ENCODE results near the gene ESRRB.
"Not testable (repeated sequence)": the region's sequence is repeated elsewhere in the genome, so short reads cannot be mapped to it uniquely, and the experiment has no call there.

The ESRRB gene

DNA sequence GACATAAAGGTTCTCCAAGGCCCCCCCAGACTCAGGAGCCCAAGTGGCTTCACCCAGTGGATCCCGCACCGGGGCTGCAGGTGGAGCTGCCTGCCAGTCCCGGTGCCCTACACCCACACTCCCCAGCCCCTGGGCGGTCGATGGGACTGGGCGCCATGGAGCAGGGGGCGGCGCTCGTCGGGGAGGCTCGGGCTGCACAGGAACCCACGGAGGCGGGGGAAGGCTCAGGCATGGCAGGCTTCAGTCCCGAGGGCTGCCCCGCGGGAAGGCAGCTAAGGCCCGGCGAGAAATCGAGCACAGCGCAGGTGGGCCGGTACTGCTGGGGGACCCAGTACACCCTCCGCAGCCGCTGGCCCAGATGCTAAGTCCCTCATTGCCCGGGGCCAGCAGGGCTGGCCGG lies 160.7 kb downstream of the ESRRB start:
- H3K4me1 Mint-ChIP-seq (ENCODE audit: low read depth); H3K9me3 Mint-ChIP-seq; H3K27ac Mint-ChIP-seq; H3K36me3 Mint-ChIP-seq (ENCODE audit: low read depth); H3K4me3 Mint-ChIP-seq; H3K27me3 Mint-ChIP-seq (ENCODE audit: low read depth): not testable (repeated sequence)

DNA sequence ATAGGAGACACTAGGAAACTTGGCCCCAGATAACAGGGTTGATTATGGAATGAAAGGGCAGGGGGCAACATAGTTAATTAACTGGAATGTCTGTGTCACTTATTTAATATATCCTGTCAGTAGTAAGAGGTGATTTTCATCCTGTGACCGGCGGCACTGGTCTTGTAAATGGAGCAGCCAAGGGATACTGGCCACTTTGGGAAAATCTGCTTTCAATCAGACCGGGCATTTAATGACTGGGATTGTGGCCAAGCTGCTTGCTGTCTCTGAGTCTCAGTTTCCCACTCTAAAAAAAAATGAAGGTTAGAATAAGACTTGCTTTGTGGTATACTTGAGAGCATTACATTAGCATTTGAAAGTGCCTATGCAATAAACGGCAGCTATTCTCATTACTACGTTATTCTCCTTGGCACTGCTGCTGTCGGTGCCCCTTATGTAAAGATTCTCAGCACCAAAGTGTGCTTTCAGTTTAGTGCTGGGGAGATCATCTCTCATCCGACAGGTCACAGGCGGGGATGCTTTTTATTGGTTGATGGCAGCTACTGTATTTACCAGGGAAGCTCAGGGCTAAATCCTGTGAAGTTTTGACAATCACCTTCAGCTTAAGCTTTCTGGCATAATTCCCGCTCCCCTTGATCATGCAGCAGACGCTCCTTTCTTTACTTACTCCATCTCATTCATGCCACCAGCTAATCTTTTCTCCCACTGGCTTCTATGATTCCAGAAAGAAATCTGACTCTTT lies 162.1 kb downstream of the ESRRB start:
- H3K4me3 Mint-ChIP-seq, result no peak overlapping the region
- peaks cover 9% of the 10 kb centered on the region for H3K27me3 Mint-ChIP-seq (ENCODE audit: low read depth)
- no peaks in the 10 kb centered on the region for H3K9me3 Mint-ChIP-seq
- H3K4me1 Mint-ChIP-seq (ENCODE audit: low read depth), result no peaks in the 10 kb centered on the region
- no peak overlapping the region for H3K27ac Mint-ChIP-seq
- H3K36me3 Mint-ChIP-seq (ENCODE audit: low read depth), result no peaks in the 10 kb centered on the region

DNA sequence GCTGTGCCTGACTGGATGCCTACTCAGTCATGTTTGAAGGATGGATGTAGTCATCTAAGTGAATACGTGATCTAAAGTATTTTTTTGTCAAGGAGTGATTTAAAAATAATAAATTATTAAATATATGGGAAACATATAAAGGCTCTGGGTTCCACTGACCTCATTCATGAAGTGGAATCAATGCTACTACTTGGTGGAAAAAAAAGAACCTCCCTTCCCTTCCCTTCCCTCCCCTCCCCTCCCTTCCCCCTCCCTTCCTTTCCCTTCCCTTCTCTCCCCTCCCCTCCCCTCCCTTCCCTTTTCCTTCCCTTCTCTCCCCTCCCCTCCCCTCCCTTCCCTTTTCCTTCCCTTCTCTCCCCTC lies 162.7 kb downstream of the ESRRB start:
- Mint-ChIP-seq H3K9me3 (no peaks in the 10 kb centered on the region), H3K36me3 (ENCODE audit: low read depth) (no peaks in the 10 kb centered on the region), H3K27ac (no peak overlapping the region), H3K4me1 (ENCODE audit: low read depth) (no peaks in the 10 kb centered on the region), H3K27me3 (ENCODE audit: low read depth) (peaks cover 9% of the 10 kb centered on the region), H3K4me3 (no peak overlapping the region)

DNA sequence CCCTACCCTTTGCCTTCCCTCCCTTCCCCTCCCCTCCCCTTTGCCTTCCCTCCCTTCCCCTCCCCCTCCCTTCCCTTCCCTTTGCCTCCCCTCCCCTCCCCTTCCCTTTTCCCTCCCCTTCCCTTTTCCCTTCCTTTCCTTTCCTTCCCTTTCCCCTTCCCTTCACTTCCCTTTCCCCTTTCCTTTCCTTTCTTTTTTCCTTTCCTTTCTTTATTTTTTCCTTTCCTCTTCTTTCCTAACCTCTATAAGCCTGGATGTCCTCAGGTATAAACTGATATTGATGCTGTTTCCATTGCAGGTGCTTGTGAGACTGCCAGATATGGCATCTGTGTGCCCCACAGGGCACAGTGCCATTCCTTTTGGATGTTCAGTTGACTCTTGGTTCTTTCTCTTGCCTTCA lies 163.2 kb downstream of the ESRRB start:
- Mint-ChIP-seq H3K4me3 (no peak overlapping the region), H3K4me1 (ENCODE audit: low read depth) (no peaks in the 10 kb centered on the region), H3K9me3 (no peaks in the 10 kb centered on the region), H3K27ac (no peak overlapping the region), H3K36me3 (ENCODE audit: low read depth) (no peaks in the 10 kb centered on the region), H3K27me3 (ENCODE audit: low read depth) (peaks cover 9% of the 10 kb centered on the region)

DNA sequence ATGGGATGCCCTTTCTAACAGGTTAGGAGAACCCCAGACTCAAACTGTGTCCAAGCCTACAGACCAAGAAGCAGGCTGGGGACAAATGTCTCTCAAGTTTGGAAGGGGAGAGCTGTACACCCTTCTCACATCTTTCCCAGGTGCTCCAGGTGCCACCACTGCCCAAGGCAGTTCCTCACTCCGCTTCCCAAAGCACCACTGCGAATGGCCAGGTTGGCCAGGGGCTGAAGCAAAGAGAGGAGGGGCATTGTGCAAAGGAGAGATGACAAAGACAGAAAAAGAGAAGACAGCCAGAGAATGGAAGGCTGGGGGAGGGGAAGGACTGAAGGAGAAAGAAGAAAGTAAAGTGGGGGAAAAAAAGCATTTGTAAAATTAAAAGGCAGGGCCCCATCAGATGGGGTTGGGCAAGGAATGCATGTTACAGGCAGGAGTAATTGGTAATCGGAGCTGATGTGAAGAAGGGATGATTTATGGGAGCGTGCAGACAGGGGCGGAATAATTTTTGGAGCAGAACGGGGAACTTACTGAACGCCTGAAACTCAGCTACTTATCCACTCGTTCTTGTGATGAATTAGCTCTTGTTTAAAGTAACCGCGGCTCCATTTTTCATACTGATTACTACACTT lies 165.8 kb downstream of the ESRRB start:
- no peaks in the 10 kb centered on the region for H3K36me3 Mint-ChIP-seq (ENCODE audit: low read depth)
- no peak overlapping the region for H3K4me3 Mint-ChIP-seq
- peaks cover 9% of the 10 kb centered on the region for H3K27me3 Mint-ChIP-seq (ENCODE audit: low read depth)
- no peaks in the 10 kb centered on the region for H3K9me3 Mint-ChIP-seq
- no peaks in the 10 kb centered on the region for H3K4me1 Mint-ChIP-seq (ENCODE audit: low read depth)
- no peak overlapping the region for H3K27ac Mint-ChIP-seq

DNA sequence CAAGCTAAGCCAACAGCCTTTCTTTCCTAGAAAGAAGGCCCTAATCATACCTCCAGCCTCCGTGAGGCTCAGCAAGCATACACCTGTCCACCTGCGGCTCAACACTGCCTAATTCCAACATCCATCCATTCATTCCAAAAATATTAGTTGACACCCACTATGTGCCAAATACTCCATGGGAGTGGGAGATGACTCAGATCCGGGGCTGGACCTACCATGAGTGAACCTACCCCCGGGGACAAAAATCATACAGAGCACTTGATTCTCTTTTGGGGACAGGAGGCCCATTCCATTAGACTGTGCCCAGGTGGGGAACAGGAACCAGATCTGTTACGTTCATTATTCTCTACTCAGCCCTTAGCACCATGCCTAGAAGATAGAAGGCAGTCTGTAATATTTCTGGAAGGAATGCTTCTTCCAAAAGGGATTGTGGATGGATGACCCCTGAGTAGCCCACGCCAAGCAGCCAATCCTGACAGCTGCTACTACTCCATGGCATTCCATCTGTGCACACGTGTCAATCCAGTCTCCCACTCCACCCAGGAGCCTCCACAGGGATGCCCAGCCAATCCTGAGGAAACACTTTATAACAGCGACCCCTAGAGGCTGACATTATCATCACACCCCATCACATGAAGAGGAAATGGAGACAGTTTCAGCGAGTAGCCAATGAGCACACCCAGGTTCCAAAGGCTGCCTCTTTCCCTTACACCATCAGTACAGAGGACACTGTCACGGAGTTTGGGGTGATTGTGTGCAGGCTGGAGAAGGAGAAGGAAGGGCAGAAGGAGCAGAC lies 170.7 kb downstream of the ESRRB start:
- H3K36me3 Mint-ChIP-seq (ENCODE audit: low read depth), result no peaks in the 10 kb centered on the region
- no peaks in the 10 kb centered on the region for H3K9me3 Mint-ChIP-seq
- H3K27ac Mint-ChIP-seq, result no peak overlapping the region
- H3K4me3 Mint-ChIP-seq, result no peak overlapping the region
- H3K4me1 Mint-ChIP-seq (ENCODE audit: low read depth), result no peaks in the 10 kb centered on the region
- peaks cover 4% of the 10 kb centered on the region for H3K27me3 Mint-ChIP-seq (ENCODE audit: low read depth)

DNA sequence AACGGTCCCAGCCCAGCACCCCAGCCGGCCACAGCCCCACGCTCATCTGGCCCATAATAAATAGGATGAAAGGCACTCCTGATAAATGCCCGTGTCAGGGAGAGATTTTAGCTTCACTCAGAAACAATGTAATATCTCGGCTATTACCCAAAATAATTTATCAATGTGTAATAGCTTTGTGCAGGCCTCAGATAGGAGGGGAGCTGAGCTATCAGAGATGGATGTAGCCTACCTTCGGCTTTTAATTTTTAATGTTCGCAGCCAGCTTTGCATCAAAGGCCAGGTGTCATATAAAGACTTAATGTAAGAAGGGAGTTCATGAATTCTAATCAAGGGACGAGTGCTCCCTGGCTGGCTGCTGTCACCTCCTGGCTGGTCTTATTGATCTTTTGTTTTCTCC lies 171.9 kb downstream of the ESRRB start:
- no peaks in the 10 kb centered on the region for H3K4me1 Mint-ChIP-seq (ENCODE audit: low read depth)
- H3K4me3 Mint-ChIP-seq, result no peak overlapping the region
- no peaks in the 10 kb centered on the region for H3K27me3 Mint-ChIP-seq (ENCODE audit: low read depth)
- H3K9me3 Mint-ChIP-seq, result no peaks in the 10 kb centered on the region
- H3K27ac Mint-ChIP-seq, result no peak overlapping the region
- no peaks in the 10 kb centered on the region for H3K36me3 Mint-ChIP-seq (ENCODE audit: low read depth)

DNA sequence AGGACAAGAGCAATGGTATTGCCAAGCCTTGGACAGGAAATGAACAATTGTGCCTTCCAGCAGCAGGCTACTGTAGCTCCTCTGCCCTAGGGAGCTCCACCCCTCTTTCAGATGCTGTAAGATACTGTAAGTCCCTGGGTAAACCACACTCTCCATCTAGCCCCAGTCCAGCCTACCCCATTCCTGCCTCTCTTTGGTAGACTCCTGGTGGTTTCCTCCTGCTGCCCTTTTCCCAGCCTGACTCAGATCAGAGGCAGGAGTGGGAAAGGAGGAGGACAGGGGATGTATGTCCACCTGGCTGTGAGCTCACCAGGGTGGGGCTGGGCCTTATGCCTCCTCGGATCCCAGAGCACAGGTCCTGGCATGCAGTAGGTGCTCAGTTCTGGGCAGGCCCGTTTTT lies 174.6 kb downstream of the ESRRB start:
- no peaks in the 10 kb centered on the region for H3K36me3 Mint-ChIP-seq (ENCODE audit: low read depth)
- H3K27ac Mint-ChIP-seq, result no peak overlapping the region
- no peaks in the 10 kb centered on the region for H3K9me3 Mint-ChIP-seq
- no peak overlapping the region for H3K4me3 Mint-ChIP-seq
- H3K27me3 Mint-ChIP-seq (ENCODE audit: low read depth), result no peaks in the 10 kb centered on the region
- no peaks in the 10 kb centered on the region for H3K4me1 Mint-ChIP-seq (ENCODE audit: low read depth)

DNA sequence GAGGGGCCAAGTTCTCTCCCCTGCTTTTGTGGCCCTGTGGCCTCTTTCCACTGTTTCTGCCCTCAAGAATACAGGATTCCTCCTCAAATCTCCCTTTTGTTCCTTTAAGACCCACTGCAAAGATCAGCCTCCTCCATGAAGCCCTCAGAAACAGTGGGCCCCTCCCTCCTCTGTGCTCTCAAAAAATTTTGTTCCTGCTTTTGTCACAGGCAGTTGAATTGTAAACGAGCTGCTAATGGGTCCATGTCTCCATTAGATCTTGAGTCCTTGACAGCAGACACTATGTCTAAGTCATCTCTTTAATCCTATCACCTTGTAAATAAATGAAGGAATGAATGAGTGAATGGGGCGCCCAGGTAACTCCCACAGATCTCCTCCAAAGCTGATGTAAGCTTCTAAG lies 175.2 kb downstream of the ESRRB start:
- no peaks in the 10 kb centered on the region for H3K36me3 Mint-ChIP-seq (ENCODE audit: low read depth)
- H3K27me3 Mint-ChIP-seq (ENCODE audit: low read depth), result no peaks in the 10 kb centered on the region
- H3K27ac Mint-ChIP-seq, result no peak overlapping the region
- H3K9me3 Mint-ChIP-seq, result no peaks in the 10 kb centered on the region
- no peak overlapping the region for H3K4me3 Mint-ChIP-seq
- H3K4me1 Mint-ChIP-seq (ENCODE audit: low read depth), result no peaks in the 10 kb centered on the region

Data from T-helper 1 cell treated with Interleukin-12 subunit alpha and Interleukin-12 subunit beta and Interleukin-4 antibody, amounts not matched to agents 30 μg/mL and 1 μg/mL, for 36 hours (primary cell).